HEK293 (cell line): ENCODE results near the gene CEP83.

ENCODE experiments used
- ZNF274 ChIP-seq, 2 experiments: fragments of 200-500 bp in 1 of 2; fragments of 450-650 bp in 1 of 2; sonication (Bioruptor generic) in 1 of 2; formaldehyde crosslinking in 1 of 2; IDR thresholded peaks; 2 replicates each; pipeline versions ENCODE4 v1.5.1 to v1.6.1; 2014 to 2016; ENCODE audit warnings: borderline replicate concordance in 1 of 2, inconsistent platforms in 1 of 2, low read length in 1 of 2, missing biosample characterization in 1 of 2, missing genetic modification characterization in 1 of 2
- TF ChIP-seq, protein P1 (sequence below): fragments of 450-650 bp; formaldehyde crosslinking; IDR thresholded peaks from 2 replicates; pipeline ENCODE4 v1.5.1; 2016; ENCODE audit warnings: missing biosample characterization, missing genetic modification characterization

DNA sequence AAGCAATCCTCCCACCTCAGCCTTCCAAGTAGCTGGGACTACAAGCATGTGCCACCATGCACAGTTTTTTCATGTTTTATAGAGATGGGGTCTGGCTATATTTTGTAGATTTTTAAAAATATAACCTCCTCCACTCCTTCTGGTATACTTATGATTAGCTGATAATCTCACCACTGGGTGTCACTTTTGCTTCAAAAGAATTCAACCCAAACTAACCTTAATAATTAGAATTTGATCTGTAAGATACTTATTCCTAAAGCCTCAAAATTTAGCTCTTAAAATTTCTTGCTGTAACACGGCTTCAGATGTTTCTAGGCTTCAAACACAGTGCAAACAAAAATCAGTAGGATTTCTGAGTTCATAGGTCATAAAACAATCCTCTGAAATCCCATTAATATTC lies 130.3 kb downstream of the CEP83 start:
- TF ChIP-seq, protein P1, sequence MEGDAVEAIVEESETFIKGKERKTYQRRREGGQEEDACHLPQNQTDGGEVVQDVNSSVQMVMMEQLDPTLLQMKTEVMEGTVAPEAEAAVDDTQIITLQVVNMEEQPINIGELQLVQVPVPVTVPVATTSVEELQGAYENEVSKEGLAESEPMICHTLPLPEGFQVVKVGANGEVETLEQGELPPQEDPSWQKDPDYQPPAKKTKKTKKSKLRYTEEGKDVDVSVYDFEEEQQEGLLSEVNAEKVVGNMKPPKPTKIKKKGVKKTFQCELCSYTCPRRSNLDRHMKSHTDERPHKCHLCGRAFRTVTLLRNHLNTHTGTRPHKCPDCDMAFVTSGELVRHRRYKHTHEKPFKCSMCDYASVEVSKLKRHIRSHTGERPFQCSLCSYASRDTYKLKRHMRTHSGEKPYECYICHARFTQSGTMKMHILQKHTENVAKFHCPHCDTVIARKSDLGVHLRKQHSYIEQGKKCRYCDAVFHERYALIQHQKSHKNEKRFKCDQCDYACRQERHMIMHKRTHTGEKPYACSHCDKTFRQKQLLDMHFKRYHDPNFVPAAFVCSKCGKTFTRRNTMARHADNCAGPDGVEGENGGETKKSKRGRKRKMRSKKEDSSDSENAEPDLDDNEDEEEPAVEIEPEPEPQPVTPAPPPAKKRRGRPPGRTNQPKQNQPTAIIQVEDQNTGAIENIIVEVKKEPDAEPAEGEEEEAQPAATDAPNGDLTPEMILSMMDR = no peak
- TF ChIP-seq ZNF274 (IDR thresholded peaks at IDR 0.05; ENCODE audit: low read length) = no peak
- no peak for TF ChIP-seq ZNF274 (tag by site-specific recombination; IDR thresholded peaks at IDR 0.05; ENCODE audit: borderline replicate concordance)
